Activated gamma-delta T cell treated with anti-CD3 and anti-CD28 coated beads, Interleukin-2, amount 50 U/mL, for 16 hours (primary cell): ENCODE measurements around the gene TRMT5.
A peak's percentile ranks its signal among the peaks of the same experiment; 100 is the strongest.

Source experiments
- DNase-seq: peaks from one replicate; pipeline ENCODE4 v3.0.0-alpha.2; 2020; ENCODE audit warnings: low read depth

TRMT5 gene, protein sequence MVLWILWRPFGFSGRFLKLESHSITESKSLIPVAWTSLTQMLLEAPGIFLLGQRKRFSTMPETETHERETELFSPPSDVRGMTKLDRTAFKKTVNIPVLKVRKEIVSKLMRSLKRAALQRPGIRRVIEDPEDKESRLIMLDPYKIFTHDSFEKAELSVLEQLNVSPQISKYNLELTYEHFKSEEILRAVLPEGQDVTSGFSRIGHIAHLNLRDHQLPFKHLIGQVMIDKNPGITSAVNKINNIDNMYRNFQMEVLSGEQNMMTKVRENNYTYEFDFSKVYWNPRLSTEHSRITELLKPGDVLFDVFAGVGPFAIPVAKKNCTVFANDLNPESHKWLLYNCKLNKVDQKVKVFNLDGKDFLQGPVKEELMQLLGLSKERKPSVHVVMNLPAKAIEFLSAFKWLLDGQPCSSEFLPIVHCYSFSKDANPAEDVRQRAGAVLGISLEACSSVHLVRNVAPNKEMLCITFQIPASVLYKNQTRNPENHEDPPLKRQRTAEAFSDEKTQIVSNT

DNA sequence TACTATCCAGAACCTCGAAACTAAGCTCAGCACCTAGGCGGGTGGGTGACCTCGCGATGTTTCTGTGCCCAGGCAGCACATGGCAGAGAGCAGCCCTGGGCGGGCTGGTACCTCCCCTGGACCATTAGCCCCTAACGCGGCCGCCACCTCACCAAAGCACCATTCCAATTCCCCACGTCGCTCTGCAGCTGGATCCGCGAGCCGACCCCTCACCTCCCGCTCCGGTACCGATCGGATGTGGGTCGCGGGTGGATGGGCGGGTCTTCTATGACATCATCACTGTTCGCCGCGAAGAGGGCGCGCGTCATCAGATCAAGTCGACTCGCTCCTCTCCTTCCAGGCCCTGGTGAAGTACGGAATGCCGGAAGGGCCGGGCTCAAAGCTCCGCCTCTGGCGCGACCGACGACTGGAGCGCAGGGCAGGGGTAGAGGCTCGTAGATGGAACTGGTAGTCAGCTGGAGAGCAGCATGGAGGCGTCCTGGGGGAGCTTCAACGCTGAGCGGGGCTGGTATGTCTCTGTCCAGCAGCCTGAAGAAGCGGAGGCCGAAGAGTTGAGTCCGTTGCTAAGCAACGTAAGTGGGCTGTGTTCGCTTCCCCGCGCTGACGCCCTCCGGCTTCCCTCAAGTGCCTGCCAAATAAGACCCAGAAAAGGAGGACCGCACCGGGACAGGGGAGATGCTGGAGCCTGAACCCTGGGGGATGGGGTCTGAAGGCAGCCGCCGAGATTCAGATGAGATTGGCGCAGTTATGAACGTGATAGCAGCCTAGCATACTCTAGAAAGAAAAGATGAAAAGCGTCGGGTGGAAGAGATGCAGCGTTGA, at the start of gene TRMT5, which contains the start of gene SLC38A6:
TSS of gene TRMT5 (minus strand) at position 269 of the 822 bp plus-strand sequence. CDS start at position 163, 106 bp downstream.
TSS of gene SLC38A6 (plus strand) at position 435 of the 822 bp plus-strand sequence. CDS start at position 468, 33 bp downstream.
- DNase-seq, result peak; percentile 83

DNA sequence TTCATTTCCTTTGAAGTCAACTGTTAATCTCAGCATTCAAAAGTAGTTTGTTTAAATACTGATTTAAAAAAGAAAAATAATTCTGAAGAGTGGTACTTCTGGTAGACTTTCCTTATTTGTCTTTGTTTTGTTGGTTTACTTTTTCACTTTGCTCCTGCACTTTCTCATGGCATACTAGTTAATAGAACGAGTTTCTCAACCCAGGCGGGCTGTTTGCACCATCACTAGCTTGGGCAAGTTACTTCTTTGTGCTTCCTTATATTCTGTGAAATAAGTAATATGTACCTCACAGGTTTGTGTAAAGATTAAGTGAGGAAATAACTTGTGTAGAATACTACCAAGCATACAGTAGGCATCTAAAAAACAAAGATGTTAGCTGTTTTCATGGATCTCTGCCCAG, 45.6 kb upstream of the TRMT5 start:
- DNase-seq, result no peak

DNA sequence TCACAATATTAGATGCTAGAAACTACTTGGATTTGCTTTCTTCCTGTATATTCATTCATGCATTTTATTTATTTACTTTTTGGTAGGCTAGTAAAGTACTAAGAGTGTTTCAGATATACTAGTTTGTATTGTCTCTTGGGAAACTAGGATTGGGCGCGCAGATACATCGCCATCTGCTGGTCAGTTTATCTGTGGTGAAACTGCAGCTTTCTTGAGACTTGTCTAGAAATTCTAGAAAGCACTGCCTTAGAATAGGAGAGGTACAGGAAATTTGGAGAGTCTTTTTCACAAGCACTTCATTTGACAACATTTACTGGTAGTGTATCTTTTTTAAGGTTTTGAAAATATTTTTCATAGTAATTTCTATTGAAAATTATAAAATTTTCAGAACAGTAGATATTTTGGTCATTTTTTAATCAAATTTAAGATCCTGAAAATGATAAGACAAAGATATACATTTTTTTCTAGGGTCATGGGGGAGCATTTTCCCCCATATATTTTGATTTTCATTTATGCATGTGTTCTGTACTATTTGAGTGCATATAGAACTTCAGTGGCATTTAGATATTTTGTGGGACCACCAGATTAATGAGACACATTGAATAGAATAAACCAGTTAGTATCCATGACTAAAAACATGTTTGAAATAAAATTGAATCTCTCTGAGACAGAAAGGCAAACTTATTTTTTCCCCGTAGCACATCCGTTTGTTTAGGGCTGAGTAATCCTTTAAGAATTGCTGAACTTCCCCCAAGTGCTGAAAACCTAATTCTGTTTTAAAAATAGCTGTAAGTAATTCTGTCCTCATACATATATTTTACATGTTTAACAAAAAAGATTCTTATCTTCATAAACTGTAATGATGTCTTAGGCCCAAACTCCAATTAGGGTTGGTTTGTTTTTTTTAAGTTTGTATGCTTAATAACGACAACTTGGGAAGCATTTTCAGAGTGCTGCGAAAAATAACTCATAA, 44.7 kb upstream of the TRMT5 start:
- DNase-seq, result peak; percentile 14

DNA sequence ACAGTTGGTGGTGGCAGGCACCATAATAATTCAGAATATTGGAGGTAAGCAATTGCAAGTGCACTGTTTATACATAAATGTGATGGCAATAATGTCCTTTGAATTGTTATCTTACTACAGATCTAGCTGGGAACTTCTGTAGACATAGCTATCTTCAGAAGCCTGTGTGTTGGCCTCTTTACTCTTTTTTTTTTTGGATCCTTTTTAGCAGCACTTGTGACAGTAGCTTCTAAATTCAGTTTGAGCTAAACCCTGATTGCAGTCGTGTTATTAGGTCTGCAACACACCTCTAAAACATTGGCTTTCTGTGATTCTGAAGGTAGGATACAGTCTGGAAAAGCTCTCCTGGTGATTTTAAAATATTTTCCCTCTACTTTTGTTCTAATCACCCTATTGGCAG, 38.7 kb upstream of the TRMT5 start:
- no peak for DNase-seq

DNA sequence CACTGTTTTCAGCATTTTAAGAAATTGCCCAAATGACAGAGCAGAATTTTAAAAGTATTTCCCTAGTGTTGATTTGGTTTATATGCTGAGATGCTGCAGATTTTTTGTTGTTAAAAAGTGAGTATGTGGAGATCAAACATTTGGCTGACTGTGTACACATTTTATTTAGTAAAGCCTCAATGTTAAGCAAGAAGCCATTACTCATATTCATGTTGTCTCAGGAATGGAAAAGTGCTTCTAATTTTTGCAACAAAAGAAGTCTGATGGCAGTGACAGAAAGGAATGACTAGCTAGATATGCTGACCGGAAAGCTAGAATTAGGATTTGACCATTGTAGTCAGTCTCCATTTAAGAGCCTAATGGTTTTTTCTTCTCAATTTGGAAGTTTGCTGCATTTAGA, 22.7 kb upstream of the TRMT5 start:
- DNase-seq, result no peak

DNA sequence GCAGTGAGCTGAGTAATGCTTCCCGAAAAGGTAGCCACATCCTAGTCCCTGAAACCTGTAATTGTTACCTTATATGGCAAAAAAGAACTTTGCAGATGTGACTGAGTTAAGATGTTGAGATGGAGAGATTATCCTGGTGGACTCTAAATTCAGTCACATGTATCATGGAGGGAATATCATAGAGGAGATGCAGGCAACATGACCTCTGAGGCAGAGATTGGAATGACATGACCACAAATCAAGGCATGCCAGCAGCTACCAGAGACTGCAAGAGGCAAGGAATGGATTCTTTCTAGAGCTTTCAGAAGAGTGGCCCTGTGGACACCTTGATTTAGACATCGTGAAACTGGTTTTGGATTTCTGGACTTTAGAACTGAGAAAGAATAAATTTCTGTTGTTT, 18.7 kb upstream of the TRMT5 start:
- DNase-seq, result no peak

DNA sequence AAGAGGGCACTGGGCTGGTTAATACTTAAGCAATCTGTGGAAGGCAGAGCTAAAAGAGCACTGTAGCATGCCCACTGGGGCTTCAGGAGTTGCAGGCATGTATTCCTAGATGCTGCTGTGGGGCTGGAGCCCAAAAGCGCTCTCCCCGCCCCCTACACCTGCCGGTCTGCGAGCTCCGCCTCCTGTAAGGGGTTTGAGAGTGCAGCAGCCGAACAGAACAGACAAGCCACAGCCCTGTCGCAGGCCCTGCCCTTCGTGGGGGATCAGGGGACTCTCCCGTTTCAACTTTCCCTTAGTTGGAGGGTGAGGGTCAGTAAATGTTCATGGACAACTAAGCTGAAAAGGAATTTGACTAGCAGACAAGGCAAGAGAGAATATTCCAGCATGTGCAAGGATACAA, 17.7 kb upstream of the TRMT5 start:
- no peak for DNase-seq

DNA sequence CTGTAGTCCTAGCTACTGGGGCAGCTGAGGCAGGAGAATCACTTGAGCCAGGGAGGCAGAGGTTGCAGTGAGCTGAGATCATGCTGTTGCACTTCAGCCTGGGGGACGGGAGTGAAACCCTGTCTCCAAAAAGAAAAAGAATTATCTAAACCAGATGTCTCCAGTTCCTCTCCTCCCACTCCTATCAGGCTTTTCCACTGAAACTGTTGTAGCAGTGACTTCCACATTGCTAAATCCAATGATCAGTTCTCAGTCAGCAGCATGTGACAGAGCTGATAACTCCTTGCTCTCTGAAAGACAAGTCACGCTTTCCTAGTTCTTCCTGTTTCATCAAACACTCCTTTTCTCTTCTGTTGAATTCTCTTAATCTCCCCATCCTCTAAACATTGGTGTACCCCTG, 8.7 kb upstream of the TRMT5 start:
- DNase-seq, result no peak

DNA sequence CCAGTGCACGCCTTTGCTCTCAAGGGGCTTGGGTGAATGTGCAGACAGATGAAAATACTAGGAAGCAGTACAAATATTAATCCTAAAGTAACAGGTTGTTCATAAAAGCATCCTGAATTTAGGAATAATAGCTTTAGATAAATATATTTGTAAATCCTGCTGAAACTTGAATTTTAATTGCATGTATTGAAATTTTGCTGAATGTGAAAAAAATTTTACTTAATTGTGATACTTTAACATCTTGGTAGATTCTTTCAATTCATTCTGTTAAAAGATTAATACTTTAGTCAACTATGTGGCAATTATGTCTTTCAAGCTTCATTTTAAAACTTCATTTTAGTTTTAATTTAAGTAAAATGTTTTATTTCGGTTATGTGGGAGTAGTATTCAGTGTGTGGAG, 5.6 kb upstream of the TRMT5 start:
- no peak for DNase-seq

DNA sequence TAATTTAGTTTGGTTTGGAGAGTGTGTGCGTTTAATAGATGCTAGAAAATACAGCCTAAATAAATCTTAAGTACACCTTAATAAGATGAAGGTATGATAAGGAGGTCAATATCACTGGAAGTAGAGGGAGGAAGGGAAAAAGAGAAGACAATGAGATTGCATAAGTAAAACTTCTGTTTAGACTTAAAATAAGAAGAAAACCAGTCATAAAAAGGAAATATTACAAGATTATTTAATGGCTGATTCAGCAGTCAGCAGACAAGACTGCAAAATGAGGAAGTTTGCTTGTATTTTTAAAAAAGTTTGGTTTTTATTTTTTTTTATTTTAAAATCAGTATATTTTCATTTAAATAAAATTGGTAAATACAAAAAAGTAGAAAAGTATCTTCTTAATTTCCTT, 3.3 kb upstream of the TRMT5 start:
- no peak for DNase-seq

DNA sequence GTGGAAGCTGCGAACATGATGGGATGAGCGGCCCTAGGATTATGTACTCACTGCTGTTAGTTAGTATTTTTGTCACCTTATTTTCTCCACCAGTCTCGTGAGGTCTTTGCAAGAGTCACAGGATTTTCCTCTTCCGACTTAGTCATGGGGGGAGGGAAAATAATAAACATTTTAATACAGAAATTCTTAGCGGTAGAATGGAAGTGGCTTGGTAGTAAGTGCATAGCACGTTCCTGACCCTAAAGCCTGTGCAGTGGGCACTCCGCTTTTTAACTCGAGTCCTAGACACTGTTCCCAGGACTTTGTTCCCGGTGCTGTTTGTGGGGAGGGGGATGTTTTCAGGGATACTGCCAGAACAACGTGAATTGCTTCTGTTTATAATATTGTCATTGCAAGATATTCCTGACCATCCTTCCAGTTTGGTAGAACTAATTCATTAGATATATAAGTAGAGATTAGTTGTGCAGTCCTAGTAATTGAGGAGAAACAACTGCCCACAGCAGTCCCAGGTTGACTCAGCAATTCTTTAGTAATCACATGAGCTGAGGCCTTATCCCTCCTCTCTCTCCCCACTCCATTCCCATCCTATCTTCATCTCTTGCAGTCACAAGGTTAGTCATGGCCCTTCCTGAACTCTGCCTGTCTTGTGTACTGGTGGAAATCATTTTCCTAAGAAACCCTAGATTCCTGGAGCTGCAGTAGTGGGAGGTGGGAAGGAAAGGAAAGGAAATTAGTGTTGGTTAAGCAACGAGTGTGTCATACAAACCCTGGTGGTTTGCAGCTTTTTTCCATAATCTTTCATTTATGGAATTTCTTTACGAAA, 965 bp upstream of the TRMT5 start:
- DNase-seq, result no peak

DNA sequence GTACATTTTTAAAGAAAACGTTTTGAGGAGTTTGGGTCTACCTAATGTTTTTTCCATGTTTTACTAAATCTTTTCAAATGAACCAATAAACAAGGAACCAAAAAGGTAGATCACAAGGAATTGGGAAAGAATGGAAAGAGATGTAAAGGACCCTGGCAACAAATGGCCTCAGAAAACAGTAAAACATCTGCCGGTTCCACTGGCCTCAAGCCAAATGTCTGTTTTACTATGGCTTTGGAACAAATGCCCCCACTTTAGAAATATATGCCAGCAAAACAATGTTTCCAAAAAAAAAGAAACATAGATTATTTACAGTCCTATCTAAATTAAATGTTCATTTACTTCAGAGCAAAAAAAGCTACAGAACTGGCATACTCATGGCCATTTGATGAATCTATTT, 3.0 kb downstream of the TRMT5 start:
- no peak for DNase-seq

DNA sequence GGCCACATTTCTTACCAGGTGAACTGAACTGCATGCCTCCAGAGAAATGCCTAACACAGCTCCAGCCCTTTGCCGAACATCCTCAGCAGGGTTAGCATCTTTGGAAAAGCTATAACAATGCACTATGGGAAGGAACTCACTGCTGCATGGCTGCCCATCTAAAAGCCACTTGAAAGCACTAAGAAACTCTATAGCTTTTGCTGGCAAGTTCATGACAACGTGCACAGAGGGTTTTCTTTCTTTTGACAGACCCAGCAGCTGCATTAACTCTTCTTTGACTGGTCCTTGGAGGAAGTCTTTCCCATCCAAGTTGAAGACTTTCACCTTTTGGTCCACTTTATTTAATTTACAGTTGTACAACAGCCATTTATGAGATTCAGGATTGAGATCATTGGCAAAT, 5.3 kb downstream of the TRMT5 start:
- DNase-seq, result no peak

DNA sequence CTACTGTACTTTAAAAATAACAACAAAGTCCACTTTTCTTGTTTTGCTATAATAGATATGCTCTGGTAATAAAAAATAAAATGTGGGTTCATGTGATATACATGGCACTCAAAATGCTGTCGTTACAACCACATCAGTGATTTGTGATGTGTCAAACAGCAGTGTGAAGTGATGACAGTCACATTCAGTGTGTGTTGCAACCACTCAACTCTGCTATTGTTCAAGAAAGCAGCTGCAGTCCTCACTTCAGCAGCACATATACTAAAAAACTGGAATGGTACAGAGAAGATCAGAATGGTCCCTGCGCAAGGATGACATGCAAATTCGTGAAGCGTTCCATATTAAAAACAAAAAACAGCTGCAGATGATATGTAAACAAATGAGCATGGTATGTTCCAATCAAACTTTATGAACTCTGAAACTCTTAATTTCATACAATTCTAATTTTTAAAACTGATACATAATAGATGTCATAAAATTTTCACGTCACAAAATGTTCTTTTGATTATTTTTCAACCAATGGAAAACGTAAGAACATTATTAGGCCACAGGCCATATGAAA, 6.7 kb downstream of the TRMT5 start:
- no peak for DNase-seq

DNA sequence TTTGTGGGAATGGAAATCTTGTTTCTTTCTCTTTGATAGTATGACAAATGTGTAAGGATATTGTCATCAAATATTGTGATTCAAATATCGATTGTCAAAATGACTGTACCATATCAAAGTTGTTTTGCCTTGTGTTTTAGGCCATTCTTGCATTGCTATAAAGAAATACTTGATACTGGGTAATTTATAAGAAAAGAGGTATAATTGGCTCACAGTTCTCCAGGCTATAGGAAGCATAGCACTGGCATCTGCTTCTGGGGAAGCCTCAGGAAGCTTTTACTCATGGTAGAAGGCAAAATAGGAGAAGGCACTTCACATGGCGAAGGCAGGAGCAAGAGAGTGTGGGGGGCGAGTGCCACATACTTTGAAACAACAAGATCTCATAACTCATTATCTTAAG, 7.8 kb downstream of the TRMT5 start:
- DNase-seq, result no peak

DNA sequence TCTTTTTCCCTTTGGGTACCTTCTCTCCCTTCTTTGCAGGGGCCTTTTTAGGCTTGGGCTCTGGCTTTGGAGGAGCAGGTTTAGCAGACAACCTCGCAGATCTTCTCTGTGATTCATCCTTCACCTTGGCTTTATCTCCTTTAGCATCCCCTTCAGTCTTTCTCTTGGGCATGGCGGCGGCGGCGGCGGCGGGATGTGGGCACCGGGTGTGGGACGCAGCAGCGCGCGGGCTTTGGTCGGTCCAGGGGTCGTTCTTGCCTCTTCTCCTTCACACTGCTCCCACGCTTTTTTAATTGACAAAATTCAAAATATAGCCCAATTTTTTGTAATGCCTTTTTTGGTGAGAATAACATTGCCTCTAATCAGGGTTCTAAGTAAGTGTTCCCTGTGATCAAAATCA, 8.6 kb downstream of the TRMT5 start:
- DNase-seq, result no peak

DNA sequence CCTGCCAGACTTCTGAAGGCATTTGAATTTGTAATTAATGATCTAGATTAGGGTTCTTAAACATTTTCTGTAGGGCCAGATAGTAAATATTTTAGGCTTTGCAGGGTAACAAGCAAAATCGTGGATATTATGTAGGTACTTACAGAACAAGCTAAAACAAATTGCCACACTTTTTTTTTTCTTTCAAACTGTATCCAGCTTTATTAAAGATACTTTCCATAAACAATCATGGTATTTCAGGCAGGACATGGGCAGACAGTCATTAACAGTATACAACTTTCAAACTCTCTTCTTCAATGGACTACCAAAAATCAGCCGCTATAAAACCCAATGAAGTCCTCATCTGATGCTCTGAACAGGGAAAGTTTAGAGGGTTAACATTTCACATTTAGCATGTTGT, 9.6 kb downstream of the TRMT5 start:
- no peak for DNase-seq

DNA sequence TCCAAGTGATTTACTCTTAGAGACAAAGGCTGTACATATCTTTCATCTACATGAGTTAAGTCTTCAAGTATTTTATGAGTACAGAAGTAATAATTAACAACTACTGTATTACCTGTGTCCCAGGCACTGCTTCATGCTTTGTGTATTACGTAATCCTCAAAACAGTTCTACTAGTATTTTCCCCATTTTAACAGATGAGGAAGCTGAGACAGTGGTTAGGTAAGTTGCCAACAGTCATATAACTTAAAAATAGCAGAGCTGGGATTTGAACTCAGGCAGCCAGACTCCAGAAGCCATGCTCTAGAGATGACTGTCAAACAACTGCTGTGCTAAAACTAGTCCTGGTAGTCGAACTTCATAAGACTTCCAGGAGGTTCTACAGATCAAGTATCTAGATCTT, 10.7 kb downstream of the TRMT5 start:
- no peak for DNase-seq

DNA sequence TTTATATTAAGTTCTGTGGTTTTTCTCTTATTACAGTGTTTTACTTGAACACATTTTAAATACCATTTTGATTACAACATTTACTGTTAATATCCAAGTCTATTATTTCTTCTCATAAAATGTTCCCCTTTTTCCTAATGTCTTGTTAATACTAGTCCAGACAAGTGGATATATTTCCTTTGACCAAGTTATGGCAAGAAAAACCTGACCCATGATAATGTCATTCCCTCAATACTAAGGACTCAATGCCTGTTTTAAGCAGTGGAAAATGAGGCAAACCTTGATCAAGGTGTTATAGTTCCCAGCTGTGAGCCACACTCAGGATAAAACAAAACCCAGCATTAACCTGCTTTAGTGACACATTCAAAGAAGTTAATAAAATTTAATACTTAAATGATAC, 12.2 kb downstream of the TRMT5 start:
- DNase-seq, result no peak

DNA sequence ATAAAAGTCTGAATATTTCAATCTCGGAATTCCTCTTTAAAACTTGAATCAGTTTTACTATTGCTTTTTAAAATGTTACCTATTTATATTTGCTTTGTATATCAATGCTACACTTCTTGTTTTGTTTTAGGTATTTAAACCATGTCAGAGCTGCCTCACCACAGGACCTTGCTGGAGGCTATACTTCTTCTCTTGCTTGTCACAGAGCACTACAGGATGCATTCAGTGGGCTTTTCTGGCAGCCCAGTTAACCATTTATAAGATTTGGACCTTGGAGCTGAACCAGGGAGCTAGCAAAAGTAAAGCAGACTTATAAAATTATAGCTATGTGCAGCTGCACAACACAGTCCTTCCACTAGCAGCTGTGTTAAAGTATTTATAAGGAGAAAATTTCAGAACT, 12.8 kb downstream of the TRMT5 start:
- no peak for DNase-seq

DNA sequence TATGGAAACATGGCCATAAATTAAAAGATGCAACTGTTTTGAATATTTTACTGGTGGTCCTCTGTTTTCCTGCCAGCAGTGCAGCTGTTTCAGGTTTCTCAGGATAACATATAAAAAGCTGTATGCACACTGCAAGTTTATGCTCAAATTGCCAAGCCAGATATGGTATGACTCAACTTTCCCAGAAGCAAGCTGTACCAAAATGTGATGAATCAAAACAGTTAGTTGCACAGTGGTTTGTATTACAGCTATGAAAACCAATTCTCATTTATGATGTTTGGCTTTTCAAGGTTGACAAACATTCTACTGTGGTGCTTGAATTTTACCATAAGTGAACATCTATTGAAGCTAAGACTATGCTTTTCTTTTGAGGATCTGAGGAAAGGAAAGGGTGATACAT, 15.5 kb downstream of the TRMT5 start:
- no peak for DNase-seq
